HEK293T (cell line): Measurements from ENCODE around the gene TMUB1.

Experiments used
- ARNT ChIP-seq: fragments of 450-650 bp; IDR thresholded peaks from 2 replicates; pipeline ENCODE4 v1.6.1; 2017; ENCODE audit warnings: mild to moderate bottlenecking
- BHLHE40 ChIP-seq: fragments of 450-650 bp; IDR thresholded peaks from 2 replicates; pipeline ENCODE4 v1.6.1; 2016; ENCODE audit warnings: mild to moderate bottlenecking, moderate library complexity, borderline replicate concordance
- CTBP1 ChIP-seq: fragments of 450-650 bp; IDR thresholded peaks from 2 replicates; pipeline ENCODE4 v1.6.1; 2016; ENCODE audit warnings: borderline replicate concordance
- ELF4 ChIP-seq: fragments of 450-650 bp; IDR thresholded peaks from 2 replicates; pipeline ENCODE4 v1.6.1; 2017; ENCODE audit warnings: antibody characterized with exemption
- FOXM1 ChIP-seq: fragments of 450-650 bp; IDR thresholded peaks from 2 replicates; pipeline ENCODE4 v1.6.1; 2017; ENCODE audit warnings: mild to moderate bottlenecking, borderline replicate concordance
- L3MBTL2 ChIP-seq: fragments of 450-650 bp; conservative IDR thresholded peaks from 2 replicates; pipeline ENCODE4 v1.6.1; 2016; ENCODE audit warnings: mild to moderate bottlenecking
- LEF1 ChIP-seq: fragments of 450-650 bp; IDR thresholded peaks from 2 replicates; pipeline ENCODE4 v1.6.1; 2017; ENCODE audit warnings: mild to moderate bottlenecking, borderline replicate concordance
- PKNOX1 ChIP-seq: fragments of 450-650 bp; IDR thresholded peaks from 2 replicates; pipeline ENCODE4 v1.6.1; 2016
- SP1 ChIP-seq: fragments of 450-650 bp; IDR thresholded peaks from 2 replicates; pipeline ENCODE4 v1.6.1; 2017
- SUZ12 ChIP-seq: fragments of 450-650 bp; IDR thresholded peaks from 2 replicates; pipeline ENCODE4 v1.6.1; 2016; ENCODE audit warnings: mild to moderate bottlenecking
- TARDBP ChIP-seq: fragments of 450-650 bp; IDR thresholded peaks from 2 replicates; pipeline ENCODE4 v1.6.1; 2016

- TF ChIP-seq CTBP1 (no peak), TARDBP (no peak), SP1 (no peak), LEF1 (no peak), PKNOX1 (no peak), ELF4 (no peak), ARNT (no peak), FOXM1 (no peak), L3MBTL2 (no peak), BHLHE40 (no peak), SUZ12 (no peak)
These were observed 8.7 kb upstream of the TMUB1 start for GRCh38 chr7:151091988-151092387.
